Liver (tissue), 3 donors: ENCODE results near the gene DEFB124.
A peak's percentile ranks its signal among the peaks of the same experiment; 100 is the strongest.
"Not testable (repeated sequence)": the region's sequence is repeated elsewhere in the genome, so short reads cannot be mapped to it uniquely, and the experiment has no call there.

ENCODE experiments used
- ATF3 ChIP-seq: IDR thresholded peaks from 2 replicates; pipeline ENCODE4 v1.6.1; 2016; ENCODE audit warnings: antibody characterized with exemption
- CTCF ChIP-seq: fragments of 150-350 bp; IDR thresholded peaks from 2 replicates; pipeline ENCODE4 v1.5.1; 2017; ENCODE audit warnings: improper control_type of control experiment, low read depth, low read length; ENCODE audit not compliant: missing input control
- FOXA1 ChIP-seq: IDR thresholded peaks from 2 replicates; pipeline ENCODE4 v1.6.1; 2016; ENCODE audit warnings: antibody characterized with exemption
- HNF4A ChIP-seq, 2 donors: conservative IDR thresholded peaks; 2 replicates each; pipeline ENCODE4 v1.6.1; 2016; ENCODE audit warnings: antibody characterized with exemption in 2 of 2, mild to moderate bottlenecking in 2 of 2
- JUND ChIP-seq, 2 donors: IDR thresholded peaks; 2 replicates each; pipeline ENCODE4 v1.6.1; 2016; ENCODE audit warnings: antibody characterized with exemption in 2 of 2
- RAD21 ChIP-seq, 2 donors: IDR thresholded peaks; 2 replicates each; pipeline ENCODE4 v1.6.1; 2016; ENCODE audit warnings: antibody characterized with exemption in 2 of 2, mild to moderate bottlenecking in 2 of 2
- TAF1 ChIP-seq: conservative IDR thresholded peaks from 2 replicates; pipeline ENCODE4 v1.6.1; 2016; ENCODE audit warnings: antibody characterized with exemption, mild to moderate bottlenecking
- YY1 ChIP-seq: IDR thresholded peaks from 2 replicates; pipeline ENCODE4 v1.6.1; 2016; ENCODE audit warnings: antibody characterized with exemption, mild to moderate bottlenecking
- ZBTB33 ChIP-seq: IDR thresholded peaks from 2 replicates; pipeline ENCODE4 v1.6.1; 2016; ENCODE audit warnings: antibody characterized with exemption
- TF ChIP-seq, protein P1 (sequence below): IDR thresholded peaks from 2 replicates; pipeline ENCODE4 v1.6.1; 2016; ENCODE audit warnings: antibody characterized with exemption
- donor health status: healthy.
- donor health status: healthy.

- TF ChIP-seq CTCF (peak; percentile 95), RAD21 (IDR thresholded peaks at IDR 0.05) (peak; percentile 84 to 90)
- TF ChIP-seq ATF3; YY1; TAF1; FOXA1; HNF4A (conservative IDR thresholded peaks at IDR 0.05); ZBTB33; JUND (IDR thresholded peaks at IDR 0.05): not testable (repeated sequence)
- TF ChIP-seq, protein P1, sequence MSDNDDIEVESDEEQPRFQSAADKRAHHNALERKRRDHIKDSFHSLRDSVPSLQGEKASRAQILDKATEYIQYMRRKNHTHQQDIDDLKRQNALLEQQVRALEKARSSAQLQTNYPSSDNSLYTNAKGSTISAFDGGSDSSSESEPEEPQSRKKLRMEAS: not testable (repeated sequence)
Measured at GRCh38 chr20:31502884-31503673, 28.2 kb upstream of the DEFB124 start.
